Measurements from ENCODE around the gene SEMA3B. TPM values are rescaled to one million over a fixed set of nuclear protein-coding genes. Genes with fewer than 3 reads are reported as not detected.

Gene SEMA3B
- total RNA-seq, 1 experiment from 2014 or later: 7.3 TPM

- Mint-ChIP-seq H3K4me1 (peaks cover 12% of the 10 kb centered on the region), H3K27me3 (ENCODE audit: low read depth) (no peaks in the 10 kb centered on the region), H3K36me3 (peaks cover 21% of the 10 kb centered on the region), H3K27ac (no peak overlapping the region), H3K9me3 (no peaks in the 10 kb centered on the region), H3K4me3 (0 out of 2 replicates have a peak overlapping the region, but pooled peaks have one; percentile 3)
- TF ChIP-seq SOX15 (CRISPR knock-in tag; IDR thresholded peaks at IDR 0.05): no peak
- no peak for TF ChIP-seq TEAD1 (CRISPR knock-in tag; IDR thresholded peaks at IDR 0.05)
- TF ChIP-seq ZNF138 (CRISPR knock-in tag; conservative IDR thresholded peaks at IDR 0.05): no peak
- no peak for TF ChIP-seq CBFB (CRISPR knock-in tag; IDR thresholded peaks at IDR 0.05; ENCODE audit: low read depth)
- TF ChIP-seq, protein P1, sequence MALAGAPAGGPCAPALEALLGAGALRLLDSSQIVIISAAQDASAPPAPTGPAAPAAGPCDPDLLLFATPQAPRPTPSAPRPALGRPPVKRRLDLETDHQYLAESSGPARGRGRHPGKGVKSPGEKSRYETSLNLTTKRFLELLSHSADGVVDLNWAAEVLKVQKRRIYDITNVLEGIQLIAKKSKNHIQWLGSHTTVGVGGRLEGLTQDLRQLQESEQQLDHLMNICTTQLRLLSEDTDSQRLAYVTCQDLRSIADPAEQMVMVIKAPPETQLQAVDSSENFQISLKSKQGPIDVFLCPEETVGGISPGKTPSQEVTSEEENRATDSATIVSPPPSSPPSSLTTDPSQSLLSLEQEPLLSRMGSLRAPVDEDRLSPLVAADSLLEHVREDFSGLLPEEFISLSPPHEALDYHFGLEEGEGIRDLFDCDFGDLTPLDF (CRISPR knock-in tag; IDR thresholded peaks at IDR 0.05): no peak
- TF ChIP-seq, protein P2, sequence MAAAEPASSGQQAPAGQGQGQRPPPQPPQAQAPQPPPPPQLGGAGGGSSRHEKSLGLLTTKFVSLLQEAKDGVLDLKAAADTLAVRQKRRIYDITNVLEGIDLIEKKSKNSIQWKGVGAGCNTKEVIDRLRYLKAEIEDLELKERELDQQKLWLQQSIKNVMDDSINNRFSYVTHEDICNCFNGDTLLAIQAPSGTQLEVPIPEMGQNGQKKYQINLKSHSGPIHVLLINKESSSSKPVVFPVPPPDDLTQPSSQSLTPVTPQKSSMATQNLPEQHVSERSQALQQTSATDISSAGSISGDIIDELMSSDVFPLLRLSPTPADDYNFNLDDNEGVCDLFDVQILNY (CRISPR knock-in tag; IDR thresholded peaks at IDR 0.05): no peak
- no peak for TF ChIP-seq RELA (CRISPR knock-in tag; IDR thresholded peaks at IDR 0.05; ENCODE audit: borderline replicate concordance)
- TF ChIP-seq ZNF671 (CRISPR knock-in tag; IDR thresholded peaks at IDR 0.05): no peak
- TF ChIP-seq NR3C1 (CRISPR knock-in tag; conservative IDR thresholded peaks at IDR 0.05; ENCODE audit: low read depth): no peak
- no peak for TF ChIP-seq KAT7 (CRISPR knock-in tag; IDR thresholded peaks at IDR 0.05; ENCODE audit: borderline replicate concordance)
- TF ChIP-seq, protein P3, sequence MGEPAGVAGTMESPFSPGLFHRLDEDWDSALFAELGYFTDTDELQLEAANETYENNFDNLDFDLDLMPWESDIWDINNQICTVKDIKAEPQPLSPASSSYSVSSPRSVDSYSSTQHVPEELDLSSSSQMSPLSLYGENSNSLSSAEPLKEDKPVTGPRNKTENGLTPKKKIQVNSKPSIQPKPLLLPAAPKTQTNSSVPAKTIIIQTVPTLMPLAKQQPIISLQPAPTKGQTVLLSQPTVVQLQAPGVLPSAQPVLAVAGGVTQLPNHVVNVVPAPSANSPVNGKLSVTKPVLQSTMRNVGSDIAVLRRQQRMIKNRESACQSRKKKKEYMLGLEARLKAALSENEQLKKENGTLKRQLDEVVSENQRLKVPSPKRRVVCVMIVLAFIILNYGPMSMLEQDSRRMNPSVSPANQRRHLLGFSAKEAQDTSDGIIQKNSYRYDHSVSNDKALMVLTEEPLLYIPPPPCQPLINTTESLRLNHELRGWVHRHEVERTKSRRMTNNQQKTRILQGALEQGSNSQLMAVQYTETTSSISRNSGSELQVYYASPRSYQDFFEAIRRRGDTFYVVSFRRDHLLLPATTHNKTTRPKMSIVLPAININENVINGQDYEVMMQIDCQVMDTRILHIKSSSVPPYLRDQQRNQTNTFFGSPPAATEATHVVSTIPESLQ (CRISPR knock-in tag; IDR thresholded peaks at IDR 0.05): no peak
- TF ChIP-seq SP1 (CRISPR knock-in tag; conservative IDR thresholded peaks at IDR 0.05): no peak
- no peak for TF ChIP-seq MLX (CRISPR knock-in tag; IDR thresholded peaks at IDR 0.05)
- TF ChIP-seq CREB1 (CRISPR knock-in tag; IDR thresholded peaks at IDR 0.05): no peak
- TF ChIP-seq NR1H2 (CRISPR knock-in tag; IDR thresholded peaks at IDR 0.05): no peak
- CTCF ChIA-PET: no interaction called here
- ATAC-seq: no peak
- POLR2A ChIA-PET: no interaction called here
- no peak for DNase-seq (ENCODE audit: low spot score)
Observed at GRCh38 chr3:50290161-50290641, 21.3 kb downstream of the SEMA3B start.

- Mint-ChIP-seq H3K27me3 (ENCODE audit: low read depth) (no peaks in the 10 kb centered on the region; the same call in 1 of the 2 replicates), H3K9me3 (no peaks in the 10 kb centered on the region), H3K4me1 (peaks cover 12% of the 10 kb centered on the region), H3K4me3 (peak within 1 kb of the TSS; percentile 76), H3K36me3 (peaks cover 19% of the 10 kb centered on the region), H3K27ac (peak within 1 kb of the TSS; percentile 96)
- DNase-seq (ENCODE audit: low spot score): peak; percentile 97
- CTCF ChIA-PET: interaction anchor here (0.7 to 2.2 kb wide), 12 partner anchors 18 to 100 kb away, joined by 3 to 12 read pairs (median 4); partner anchors contain the start of genes GNAI2, HYAL2 and RASSF1
- POLR2A ChIA-PET: interaction anchor here (1.0 to 1.5 kb wide), 5 partner anchors 13 to 53 kb away, joined by 3 to 5 read pairs (median 3); partner anchors contain the start of gene LSMEM2
- peak; percentile 96 for ATAC-seq
- TF ChIP-seq NR1H2 (CRISPR knock-in tag; IDR thresholded peaks at IDR 0.05): no peak
- TF ChIP-seq FOXP1 (CRISPR knock-in tag; IDR thresholded peaks at IDR 0.05; ENCODE audit: borderline replicate concordance): peak; percentile 75; the same call in 1 of the 2 replicates
- TF ChIP-seq, protein P4, sequence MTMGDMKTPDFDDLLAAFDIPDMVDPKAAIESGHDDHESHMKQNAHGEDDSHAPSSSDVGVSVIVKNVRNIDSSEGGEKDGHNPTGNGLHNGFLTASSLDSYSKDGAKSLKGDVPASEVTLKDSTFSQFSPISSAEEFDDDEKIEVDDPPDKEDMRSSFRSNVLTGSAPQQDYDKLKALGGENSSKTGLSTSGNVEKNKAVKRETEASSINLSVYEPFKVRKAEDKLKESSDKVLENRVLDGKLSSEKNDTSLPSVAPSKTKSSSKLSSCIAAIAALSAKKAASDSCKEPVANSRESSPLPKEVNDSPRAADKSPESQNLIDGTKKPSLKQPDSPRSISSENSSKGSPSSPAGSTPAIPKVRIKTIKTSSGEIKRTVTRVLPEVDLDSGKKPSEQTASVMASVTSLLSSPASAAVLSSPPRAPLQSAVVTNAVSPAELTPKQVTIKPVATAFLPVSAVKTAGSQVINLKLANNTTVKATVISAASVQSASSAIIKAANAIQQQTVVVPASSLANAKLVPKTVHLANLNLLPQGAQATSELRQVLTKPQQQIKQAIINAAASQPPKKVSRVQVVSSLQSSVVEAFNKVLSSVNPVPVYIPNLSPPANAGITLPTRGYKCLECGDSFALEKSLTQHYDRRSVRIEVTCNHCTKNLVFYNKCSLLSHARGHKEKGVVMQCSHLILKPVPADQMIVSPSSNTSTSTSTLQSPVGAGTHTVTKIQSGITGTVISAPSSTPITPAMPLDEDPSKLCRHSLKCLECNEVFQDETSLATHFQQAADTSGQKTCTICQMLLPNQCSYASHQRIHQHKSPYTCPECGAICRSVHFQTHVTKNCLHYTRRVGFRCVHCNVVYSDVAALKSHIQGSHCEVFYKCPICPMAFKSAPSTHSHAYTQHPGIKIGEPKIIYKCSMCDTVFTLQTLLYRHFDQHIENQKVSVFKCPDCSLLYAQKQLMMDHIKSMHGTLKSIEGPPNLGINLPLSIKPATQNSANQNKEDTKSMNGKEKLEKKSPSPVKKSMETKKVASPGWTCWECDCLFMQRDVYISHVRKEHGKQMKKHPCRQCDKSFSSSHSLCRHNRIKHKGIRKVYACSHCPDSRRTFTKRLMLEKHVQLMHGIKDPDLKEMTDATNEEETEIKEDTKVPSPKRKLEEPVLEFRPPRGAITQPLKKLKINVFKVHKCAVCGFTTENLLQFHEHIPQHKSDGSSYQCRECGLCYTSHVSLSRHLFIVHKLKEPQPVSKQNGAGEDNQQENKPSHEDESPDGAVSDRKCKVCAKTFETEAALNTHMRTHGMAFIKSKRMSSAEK (CRISPR knock-in tag; IDR thresholded peaks at IDR 0.05; ENCODE audit: borderline replicate concordance): no peak
- TF ChIP-seq FOXJ3 (CRISPR knock-in tag; IDR thresholded peaks at IDR 0.05; ENCODE audit: borderline replicate concordance): no peak
- TF ChIP-seq, protein P5, sequence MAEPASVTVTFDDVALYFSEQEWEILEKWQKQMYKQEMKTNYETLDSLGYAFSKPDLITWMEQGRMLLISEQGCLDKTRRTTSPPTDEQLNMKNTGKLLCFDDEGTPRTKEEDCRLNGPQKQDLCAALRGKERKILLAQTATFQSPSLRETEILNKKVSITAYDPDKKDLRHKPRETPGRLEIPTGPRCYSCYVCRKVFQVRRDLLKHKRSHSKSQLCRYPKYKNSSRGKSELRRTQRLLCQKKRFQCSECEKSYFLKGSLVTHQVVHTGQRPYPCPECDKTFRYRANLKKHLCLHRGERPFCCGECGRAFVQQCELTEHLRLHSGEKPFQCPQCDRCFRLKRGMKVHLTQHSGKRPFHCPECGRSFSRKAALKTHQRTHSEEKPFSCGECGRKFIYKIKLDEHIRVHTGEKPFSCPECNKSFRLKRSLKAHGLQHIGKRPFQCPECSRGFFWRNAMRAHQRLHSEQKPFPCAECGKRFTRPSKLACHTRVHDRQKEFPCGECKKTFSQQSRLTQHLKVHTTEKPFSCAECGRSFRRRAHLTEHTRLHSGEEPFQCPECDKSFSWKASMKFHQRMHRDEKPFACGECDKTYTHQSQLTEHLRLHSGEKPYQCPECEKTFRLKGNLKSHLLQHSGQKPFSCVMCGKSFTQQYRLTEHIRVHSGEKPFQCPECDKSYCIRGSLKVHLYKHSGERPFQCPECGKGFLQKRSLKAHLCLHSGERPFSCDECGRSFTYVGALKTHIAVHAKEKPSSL (CRISPR knock-in tag; conservative IDR thresholded peaks at IDR 0.05): no peak
- TF ChIP-seq, protein P6, sequence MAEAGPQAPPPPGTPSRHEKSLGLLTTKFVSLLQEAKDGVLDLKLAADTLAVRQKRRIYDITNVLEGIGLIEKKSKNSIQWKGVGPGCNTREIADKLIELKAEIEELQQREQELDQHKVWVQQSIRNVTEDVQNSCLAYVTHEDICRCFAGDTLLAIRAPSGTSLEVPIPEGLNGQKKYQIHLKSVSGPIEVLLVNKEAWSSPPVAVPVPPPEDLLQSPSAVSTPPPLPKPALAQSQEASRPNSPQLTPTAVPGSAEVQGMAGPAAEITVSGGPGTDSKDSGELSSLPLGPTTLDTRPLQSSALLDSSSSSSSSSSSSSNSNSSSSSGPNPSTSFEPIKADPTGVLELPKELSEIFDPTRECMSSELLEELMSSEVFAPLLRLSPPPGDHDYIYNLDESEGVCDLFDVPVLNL (CRISPR knock-in tag; IDR thresholded peaks at IDR 0.05; ENCODE audit: borderline replicate concordance, low read depth): no peak
Observed at GRCh38 chr3:50292159-50293078, 23.5 kb downstream of the SEMA3B start, which contains the start of gene IFRD2. IFRD2 (minus strand) TSS chr3:50292429; CDS start chr3:50292274, 155 bp downstream.
